B cell (primary cell): ENCODE results near the gene TUBB2A. TPM values are rescaled to one million over a fixed set of nuclear protein-coding genes. Genes with fewer than 3 reads are reported as not detected.
"Not testable (repeated sequence)": the region's sequence is repeated elsewhere in the genome, so short reads cannot be mapped to it uniquely, and the experiment has no call there.

Experiments
- ATAC-seq: fragments of 200-7000 bp; cut with Tn5 transposase; one replicate; pipeline ENCODE4 v1.10.0; 2021; ENCODE audit warnings: low read depth, mild to moderate bottlenecking, moderate number of reproducible peaks, moderate library complexity
- CTCF ChIA-PET: fragments of 350-600 bp; sonication (Branson Sonifier 250); formaldehyde crosslinking; loops from one replicate; lab custom pipeline; 2021; ENCODE audit warnings: antibody characterized with exemption, inconsistent platforms; lab: Charles Lee
- POLR2A ChIA-PET: fragments of 350-600 bp; sonication (Branson Sonifier 250); formaldehyde crosslinking; loops from one replicate; lab custom pipeline; 2021; ENCODE audit warnings: antibody characterized with exemption; lab: Charles Lee
- DNase-seq: peaks from one replicate; pipeline ENCODE4 v3.0.0; 2013
- H2AFZ ChIP-seq: 2 replicates; pipeline ENCODE4 v1.6.1; 2012; ENCODE audit warnings: mild to moderate bottlenecking, low read depth, low read length; ENCODE audit not compliant: insufficient read depth, poor library complexity, severe bottlenecking
- H3K27ac ChIP-seq, 2 donors: 1 replicate in 1 of 2; 2 replicates in 1 of 2; pipeline ENCODE4 v1.5.1; 2012 to 2013; ENCODE audit warnings: low read length in 2 of 2, mild to moderate bottlenecking in 2 of 2, moderate library complexity in 1 of 2
- H3K27me3 ChIP-seq, 4 experiments: fragments of 200-600 bp in 1 of 4; sonication (generic) in 1 of 4; replicated peaks in 1 of 4; 1 replicate in 2 of 4; 2 replicates in 2 of 4; pipeline versions ENCODE4 v1.6.1 to v1.7.0; 2013 to 2016; ENCODE audit warnings: low read length in 3 of 4, mild to moderate bottlenecking in 2 of 4, mixed read lengths in 1 of 4, moderate library complexity in 1 of 4; ENCODE audit not compliant: insufficient read depth in 4 of 4, control insufficient read depth in 3 of 4; ENCODE audit errors: control extremely low read depth in 1 of 4
- H3K36me3 ChIP-seq, 2 experiments: replicated peaks in 1 of 2; 1 replicate in 1 of 2; 2 replicates in 1 of 2; pipeline versions ENCODE4 v1.6.1 to v1.7.1; 2013; ENCODE audit warnings: low read length in 1 of 2; ENCODE audit not compliant: insufficient read depth in 2 of 2, control insufficient read depth in 1 of 2; ENCODE audit errors: control extremely low read depth in 1 of 2, extremely low read depth in 1 of 2
- H3K4me1 ChIP-seq, 2 donors: fragments of 200-600 bp in 1 of 2; sonication (generic) in 1 of 2; 1 replicate in 1 of 2; 2 replicates in 1 of 2; pipeline versions ENCODE4 v1.5.1 to v1.6.1; 2013 to 2017; ENCODE audit warnings: low read length in 2 of 2; ENCODE audit not compliant: control insufficient read depth in 2 of 2, insufficient read depth in 2 of 2
- H3K4me2 ChIP-seq: replicated peaks from 2 replicates; pipeline ENCODE3; 2012; ENCODE audit warnings: mild to moderate bottlenecking, low read depth, low read length; ENCODE audit not compliant: poor library complexity, severe bottlenecking
- H3K4me3 ChIP-seq, 5 experiments: fragments of 200-600 bp in 1 of 5; sonication (generic) in 1 of 5; 1 replicate in 3 of 5; 2 replicates in 2 of 5; pipeline versions ENCODE4 v1.5.1 to v1.7.0; 2011 to 2016; ENCODE audit warnings: low read length in 4 of 5, mild to moderate bottlenecking in 4 of 5, low read depth in 2 of 5, control low read depth in 1 of 5, moderate library complexity in 1 of 5; ENCODE audit not compliant: insufficient read depth in 1 of 5; ENCODE audit errors: control extremely low read depth in 1 of 5, extremely low read depth in 1 of 5
- H3K79me2 ChIP-seq: fragments of 200-600 bp; sonication (generic); one replicate; pipeline ENCODE4 v1.6.0; 2016; ENCODE audit warnings: low read length; ENCODE audit not compliant: control insufficient read depth, insufficient read depth
- H3K9ac ChIP-seq: fragments of 200-600 bp; sonication (generic); 2 replicates; pipeline ENCODE4 v1.6.1; 2017; ENCODE audit warnings: mild to moderate bottlenecking, low read length, moderate library complexity
- H3K9me3 ChIP-seq, 3 donors: one replicate each; pipeline versions ENCODE4 v1.6.1 to v1.7.1; 2013; ENCODE audit warnings: low read length in 2 of 3; ENCODE audit not compliant: control insufficient read depth in 2 of 3, insufficient read depth in 1 of 3; ENCODE audit errors: control extremely low read depth in 1 of 3
- H4K20me1 ChIP-seq: 2 replicates; pipeline ENCODE4 v1.6.0; 2012; ENCODE audit warnings: mild to moderate bottlenecking, low read length; ENCODE audit not compliant: insufficient read depth, control insufficient read depth, poor library complexity, severe bottlenecking
- H3K27ac Mint-ChIP-seq: one replicate; pipeline ENCODE4 v1.8.0; 2021; ENCODE audit warnings: mixed read lengths
- H3K27me3 Mint-ChIP-seq: one replicate; pipeline ENCODE4 v1.8.0; 2021; ENCODE audit warnings: mixed read lengths
- H3K4me1 Mint-ChIP-seq: one replicate; pipeline ENCODE4 v1.8.0; 2021; ENCODE audit warnings: mixed read lengths
- H3K4me3 Mint-ChIP-seq: one replicate; pipeline ENCODE4 v1.8.0; 2021; ENCODE audit warnings: mixed read lengths
- H3K9me3 Mint-ChIP-seq: one replicate; pipeline ENCODE4 v1.8.0; 2022; ENCODE audit warnings: mixed read lengths; ENCODE audit not compliant: insufficient read depth
- EZH2 ChIP-seq: IDR thresholded peaks from 2 replicates; pipeline ENCODE4 v1.6.1; 2012; ENCODE audit warnings: borderline replicate concordance, low read depth, mild to moderate bottlenecking, moderate library complexity, low read length; ENCODE audit not compliant: insufficient read depth, poor library complexity, severe bottlenecking
- WGBS: methylation state at CpG from one replicate; pipeline ENCODE4 v1.1.5; 2013; ENCODE audit warnings: missing lambda C conversion rate; ENCODE audit not compliant: insufficient coverage; 5-methylcytosine and 5-hydroxymethylcytosine counted together
- intact Hi-C: fragments of 100-400 bp; cut with micrococcal nuclease; formaldehyde crosslinking; loops from one replicate; pipeline ENCODE4 v1.10.0; 2022
- polyA plus RNA-seq: library from polyadenylated mRNA; depleted of rRNA; stranded (reverse); fragments of >200 nt; gene quantifications from 2 replicates; pipeline ENCODE4 v1.2.3, GENCODE V29; 2012
- total RNA-seq, 2 donors: library from RNA; stranded (reverse); fragments of 120-200 nt in 1 of 2; gene quantifications; 1 replicate in 1 of 2; 2 replicates in 1 of 2; pipeline versions ENCODE4 v1.2.3 to v1.2.4, GENCODE V29; 2013 to 2022
- TF ChIP-seq, protein P1 (sequence below): fragments of 200-600 bp; IDR thresholded peaks from one replicate; pipeline ENCODE4 v1.8.0; 2022; ENCODE audit warnings: antibody characterized with exemption, mild to moderate bottlenecking

Gene TUBB2A
- total and polyA plus RNA-seq, 2 donors (not counting 1 experiment from before 2014, with no cell fraction given), result 4.2 to 146 TPM

GRCh38 chr6:3175715-3176402 lies 18.5 kb upstream of the TUBB2A start:
- TF ChIP-seq EZH2, result no peak
- TF ChIP-seq, protein P1, sequence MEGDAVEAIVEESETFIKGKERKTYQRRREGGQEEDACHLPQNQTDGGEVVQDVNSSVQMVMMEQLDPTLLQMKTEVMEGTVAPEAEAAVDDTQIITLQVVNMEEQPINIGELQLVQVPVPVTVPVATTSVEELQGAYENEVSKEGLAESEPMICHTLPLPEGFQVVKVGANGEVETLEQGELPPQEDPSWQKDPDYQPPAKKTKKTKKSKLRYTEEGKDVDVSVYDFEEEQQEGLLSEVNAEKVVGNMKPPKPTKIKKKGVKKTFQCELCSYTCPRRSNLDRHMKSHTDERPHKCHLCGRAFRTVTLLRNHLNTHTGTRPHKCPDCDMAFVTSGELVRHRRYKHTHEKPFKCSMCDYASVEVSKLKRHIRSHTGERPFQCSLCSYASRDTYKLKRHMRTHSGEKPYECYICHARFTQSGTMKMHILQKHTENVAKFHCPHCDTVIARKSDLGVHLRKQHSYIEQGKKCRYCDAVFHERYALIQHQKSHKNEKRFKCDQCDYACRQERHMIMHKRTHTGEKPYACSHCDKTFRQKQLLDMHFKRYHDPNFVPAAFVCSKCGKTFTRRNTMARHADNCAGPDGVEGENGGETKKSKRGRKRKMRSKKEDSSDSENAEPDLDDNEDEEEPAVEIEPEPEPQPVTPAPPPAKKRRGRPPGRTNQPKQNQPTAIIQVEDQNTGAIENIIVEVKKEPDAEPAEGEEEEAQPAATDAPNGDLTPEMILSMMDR, result no peak
- H3K79me2 ChIP-seq, result no peaks in the 10 kb centered on the region
- intact Hi-C loops, result no loop called here
- Mint-ChIP-seq H3K9me3 (no peaks in the 10 kb centered on the region), H3K4me1 (peaks cover 2% of the 10 kb centered on the region), H3K4me3 (no peak overlapping the region), H3K27me3 (peaks cover 9% of the 10 kb centered on the region), H3K27ac (no peak overlapping the region)
- H3K9me3 ChIP-seq, result no peaks in the 10 kb centered on the region
- H3K9ac ChIP-seq, result no peak overlapping the region
- WGBS, result 75% methylated on average over 11 of the region's 11 CpGs
- CTCF ChIA-PET, result no interaction called here
- POLR2A ChIA-PET, result no interaction called here
- DNase-seq, result no peak
- H3K27ac ChIP-seq, result no peak overlapping the region
- H3K27me3 ChIP-seq, result no peaks in the 10 kb centered on the region
- no peaks in the 10 kb centered on the region for H3K4me1 ChIP-seq
- H3K36me3 ChIP-seq, result no peaks in the 10 kb centered on the region
- H4K20me1 ChIP-seq, result no peaks in the 10 kb centered on the region
- no peak overlapping the region for H3K4me3 ChIP-seq
- H3K4me2 ChIP-seq, result no peak overlapping the region
- no peak for ATAC-seq
- no peak overlapping the region for H2AFZ ChIP-seq

GRCh38 chr6:3173636-3174089 lies 16.3 kb upstream of the TUBB2A start:
- H3K36me3 ChIP-seq, ATAC-seq, H3K27ac Mint-ChIP-seq, H3K4me3 ChIP-seq, H3K4me3 Mint-ChIP-seq, H3K27ac ChIP-seq, H3K9me3 Mint-ChIP-seq, CTCF ChIA-PET, H3K27me3 Mint-ChIP-seq, H3K4me1 Mint-ChIP-seq, H4K20me1 ChIP-seq, H2AFZ ChIP-seq, H3K9me3 ChIP-seq, POLR2A ChIA-PET, H3K27me3 ChIP-seq, H3K4me1 ChIP-seq, intact Hi-C loops, H3K4me2 ChIP-seq, DNase-seq, H3K79me2 ChIP-seq, H3K9ac ChIP-seq: not testable (repeated sequence)
- WGBS, result 95% methylated on average over 9 of the region's 11 CpGs

- H3K4me3 Mint-ChIP-seq, intact Hi-C loops, H3K4me1 ChIP-seq, ATAC-seq, H4K20me1 ChIP-seq, DNase-seq, H3K9ac ChIP-seq, H3K9me3 Mint-ChIP-seq, H3K27me3 ChIP-seq, H3K79me2 ChIP-seq, H2AFZ ChIP-seq, H3K27me3 Mint-ChIP-seq, H3K4me3 ChIP-seq, H3K4me2 ChIP-seq, H3K36me3 ChIP-seq, H3K4me1 Mint-ChIP-seq, POLR2A ChIA-PET, H3K27ac ChIP-seq, H3K9me3 ChIP-seq, H3K27ac Mint-ChIP-seq: not testable (repeated sequence)
- CTCF ChIA-PET, result interaction anchor here (1.4 kb wide), 1 partner anchor 10 kb away, joined by 3 read pairs; no protein-coding TSS in a partner anchor
- 96% methylated on average over 2 of the region's 4 CpGs for WGBS
Measured at GRCh38 chr6:3172789-3173188, 15.4 kb upstream of the TUBB2A start.
